ENCODE results near the gene ACTBL2.

DNA sequence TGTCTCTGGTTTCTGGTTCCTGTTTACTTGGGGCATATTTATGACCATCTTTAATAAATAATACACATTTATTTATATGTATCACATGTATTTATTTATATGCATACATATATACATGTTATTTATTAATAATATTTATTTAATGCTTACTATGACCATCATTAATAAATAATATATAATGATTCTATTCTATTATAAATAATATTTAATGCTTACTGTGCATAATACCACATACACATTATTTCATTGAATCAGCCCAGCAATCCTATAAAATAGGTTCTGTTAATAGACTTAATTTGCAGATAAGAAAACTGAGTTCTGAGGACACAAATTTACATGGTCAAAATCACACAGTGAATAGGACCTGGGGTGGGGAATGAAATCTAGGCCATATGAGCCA is 24.2 kb downstream of the ACTBL2 start:
- TF ChIP-seq ZNF384 (IDR thresholded peaks at IDR 0.05) (no peak), SUZ12 (IDR thresholded peaks at IDR 0.05) (no peak), SP1 (IDR thresholded peaks at IDR 0.05) (no peak), TARDBP (IDR thresholded peaks at IDR 0.05) (no peak), BHLHE40 (IDR thresholded peaks at IDR 0.05; ENCODE audit: borderline replicate concordance) (no peak), ELF4 (IDR thresholded peaks at IDR 0.05) (no peak)
